NCI-H1694 treated with DMSO at 0.1 percent for 48 hours (cell line): ENCODE data around the gene DLGAP4.

Source experiments
- DNase-seq: peaks from one replicate; lab custom pipeline; 2025; lab: John Stamatoyannopoulos, UW

The DLGAP4 gene

DNA sequence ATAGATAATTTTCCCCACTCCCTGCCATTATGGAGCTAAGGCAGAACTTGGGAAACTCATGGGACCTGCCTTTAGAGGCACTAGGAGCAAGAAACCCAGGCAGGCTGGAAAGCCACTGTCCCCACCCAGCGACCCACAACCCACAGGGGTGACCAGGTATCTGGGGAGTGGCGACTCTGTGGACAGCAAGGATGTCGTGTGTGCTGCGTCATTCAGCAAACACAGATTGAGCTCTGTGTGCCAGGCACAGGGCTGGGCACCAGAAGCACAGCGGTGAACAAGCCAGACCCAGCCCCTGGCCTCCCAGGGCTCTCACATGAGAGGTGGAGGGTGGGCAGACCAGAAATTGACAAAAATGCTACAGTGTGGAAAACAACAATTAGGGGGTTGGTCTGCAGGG lies 27.7 kb downstream of the DLGAP4 start:
- DNase-seq, result no peak

DNA sequence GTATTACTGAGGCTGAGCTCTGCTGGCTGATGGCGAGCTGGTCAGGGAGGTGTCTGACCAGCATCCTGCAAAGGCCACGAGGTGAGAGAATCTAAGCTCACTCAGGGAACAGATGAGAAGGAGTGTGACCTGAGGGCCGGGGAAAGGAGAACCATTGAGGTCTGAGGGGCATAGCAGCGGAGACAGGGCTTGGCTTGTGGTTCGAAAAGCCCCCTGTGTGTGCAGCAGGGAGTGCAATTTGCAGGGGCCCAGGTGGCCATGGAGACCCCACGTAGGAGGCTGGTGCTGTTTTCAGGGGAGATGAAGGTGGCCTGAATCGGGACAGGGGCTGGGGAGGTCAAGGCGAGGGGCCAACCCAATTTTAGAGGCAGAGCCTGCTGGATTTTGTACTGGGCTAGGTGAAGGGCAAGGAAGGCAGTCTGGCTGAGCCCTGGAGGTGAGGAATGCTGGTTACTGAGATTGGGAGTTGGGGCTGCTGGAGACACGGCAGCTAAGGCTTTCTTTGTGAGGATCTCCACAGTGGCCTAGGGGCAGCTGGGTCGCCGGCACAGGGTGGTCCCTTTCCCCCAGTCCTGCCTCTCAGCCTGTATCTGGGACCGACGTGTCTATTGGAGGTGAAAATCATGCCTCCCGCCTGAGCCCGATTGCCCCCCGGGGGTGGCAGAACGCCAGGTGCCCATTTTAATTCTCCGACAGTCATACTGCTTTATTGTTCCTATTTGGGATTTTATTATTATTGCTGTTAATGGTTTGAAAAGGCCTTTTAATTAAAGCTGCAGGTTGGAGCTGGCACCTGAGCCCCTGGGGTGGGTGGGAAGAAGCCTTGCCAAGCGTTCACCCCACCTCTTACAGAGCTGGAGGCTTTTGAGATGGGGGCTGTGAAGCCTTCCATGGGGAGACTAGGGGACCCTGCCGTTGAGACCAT lies 28.4 kb downstream of the DLGAP4 start:
- no peak for DNase-seq

DNA sequence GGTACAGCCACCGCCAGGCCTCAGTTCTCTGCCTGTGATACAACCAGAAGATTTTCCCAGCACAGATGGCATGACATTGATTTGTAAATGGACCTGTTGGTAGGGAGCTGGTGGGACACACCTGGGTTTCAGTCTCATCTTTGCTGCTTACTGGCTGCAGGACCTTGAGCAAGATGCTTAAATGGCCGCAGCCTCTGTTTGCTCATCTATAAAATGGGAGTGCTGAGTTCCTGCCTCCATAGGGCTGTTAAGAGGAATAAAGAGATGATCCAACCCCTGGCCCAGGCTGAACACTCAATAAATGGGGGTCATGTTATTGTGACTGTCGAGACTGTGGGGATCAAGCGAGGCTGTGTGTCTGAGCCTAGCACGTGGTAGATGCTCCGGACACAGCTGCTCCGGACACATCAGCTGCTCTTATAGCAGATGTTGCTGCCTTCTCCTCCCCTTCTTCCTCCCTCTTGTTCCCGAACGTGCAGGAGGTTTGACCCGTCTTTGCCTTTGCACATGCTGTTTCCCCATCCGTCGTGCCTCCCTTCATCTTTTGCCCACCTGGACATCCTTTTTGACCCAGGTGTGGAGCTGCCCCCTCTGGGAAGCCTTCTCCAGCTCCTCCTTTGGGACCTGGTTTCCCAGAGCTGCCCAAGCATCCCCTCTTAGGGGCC lies 29.2 kb downstream of the DLGAP4 start:
- DNase-seq, result no peak

GRCh38 chr20:36336204-36336603 lies 30.1 kb downstream of the DLGAP4 start:
- DNase-seq, result no peak

- DNase-seq, result no peak
Observed at GRCh38 chr20:36336954-36337704, 31.0 kb downstream of the DLGAP4 start.

DNA sequence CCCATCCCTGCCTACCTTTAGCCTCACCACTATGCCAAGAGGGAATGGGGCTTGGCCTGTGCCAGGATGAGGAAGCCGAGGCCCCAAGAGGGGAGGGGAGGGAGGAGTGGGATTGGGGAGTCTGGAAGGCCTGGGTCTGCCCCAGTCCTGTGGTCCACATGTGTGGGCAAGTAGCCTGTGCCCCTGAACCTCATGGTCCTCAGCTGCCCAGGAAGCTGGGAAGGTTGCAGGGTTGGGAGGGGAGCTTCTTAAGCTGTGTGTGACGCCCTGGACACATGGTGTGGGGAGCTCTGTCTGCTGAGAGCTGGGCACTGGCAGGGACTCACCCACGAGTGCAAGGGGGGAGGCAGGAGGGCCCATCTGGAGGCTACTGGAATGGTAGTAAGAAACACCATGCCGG lies 31.7 kb downstream of the DLGAP4 start:
- DNase-seq, result no peak

GRCh38 chr20:36339646-36340592 lies 33.8 kb downstream of the DLGAP4 start:
- no peak for DNase-seq

DNA sequence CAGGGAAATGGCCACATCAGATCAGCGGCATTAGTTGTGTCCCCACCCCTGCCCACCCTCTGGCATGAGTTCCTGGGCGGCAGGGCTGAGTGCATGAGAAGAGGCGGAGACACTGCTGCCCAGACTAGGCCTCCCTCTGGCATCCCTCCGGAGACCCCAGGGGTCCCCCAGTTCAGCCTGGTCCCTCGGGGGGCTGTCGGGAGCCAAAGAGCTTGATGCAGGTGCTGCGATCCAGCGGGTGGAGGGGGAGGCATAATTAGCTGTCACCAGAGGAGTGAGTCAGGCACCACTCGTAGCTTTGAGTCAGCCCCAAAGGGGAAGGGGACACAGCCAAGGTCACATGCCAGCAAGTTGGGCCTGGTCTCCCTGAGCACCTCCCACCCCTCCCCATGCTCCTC lies 34.5 kb downstream of the DLGAP4 start:
- no peak for DNase-seq

- DNase-seq, result no peak
Observed at GRCh38 chr20:36341331-36342020, 35.3 kb downstream of the DLGAP4 start.

DNA sequence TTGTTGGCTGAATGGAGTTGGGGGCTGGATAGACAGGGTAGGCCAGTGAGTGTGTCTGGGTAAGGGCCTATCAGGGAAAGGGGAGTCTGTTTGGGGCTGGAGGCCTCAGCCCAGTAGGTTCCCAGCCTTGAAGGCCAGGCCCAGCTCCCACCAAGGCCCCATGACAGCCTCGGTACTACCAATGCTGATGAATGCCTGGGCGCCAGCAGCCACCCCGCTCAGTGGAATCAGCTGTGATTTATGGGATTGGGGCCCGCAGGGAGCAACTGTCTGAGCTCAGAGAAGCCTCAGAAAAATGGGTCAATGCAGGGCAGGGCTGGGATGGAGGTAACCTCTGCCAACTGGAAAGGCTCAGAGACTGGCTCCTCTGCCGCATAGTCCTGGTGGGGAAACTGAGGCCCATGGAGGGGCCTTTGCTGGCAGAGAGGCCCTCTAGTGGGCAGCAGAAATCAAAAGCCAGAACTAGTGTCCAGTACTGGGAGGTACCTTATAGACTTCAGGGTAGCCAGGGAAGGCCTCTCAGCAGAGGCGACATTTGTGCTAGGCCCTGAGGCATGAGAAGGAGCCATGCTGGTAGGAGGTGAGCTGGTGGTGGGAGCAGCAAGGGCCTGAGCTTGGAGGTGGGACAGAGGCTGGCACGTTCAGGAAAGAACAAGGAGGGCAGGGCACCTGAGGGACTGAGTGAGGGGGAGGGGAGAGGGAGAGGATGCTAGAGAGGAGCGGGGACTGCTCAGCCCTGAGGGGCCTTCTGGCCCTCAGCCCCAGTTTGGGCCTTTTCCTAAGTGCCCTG lies 36.4 kb downstream of the DLGAP4 start:
- DNase-seq, result no peak

DNA sequence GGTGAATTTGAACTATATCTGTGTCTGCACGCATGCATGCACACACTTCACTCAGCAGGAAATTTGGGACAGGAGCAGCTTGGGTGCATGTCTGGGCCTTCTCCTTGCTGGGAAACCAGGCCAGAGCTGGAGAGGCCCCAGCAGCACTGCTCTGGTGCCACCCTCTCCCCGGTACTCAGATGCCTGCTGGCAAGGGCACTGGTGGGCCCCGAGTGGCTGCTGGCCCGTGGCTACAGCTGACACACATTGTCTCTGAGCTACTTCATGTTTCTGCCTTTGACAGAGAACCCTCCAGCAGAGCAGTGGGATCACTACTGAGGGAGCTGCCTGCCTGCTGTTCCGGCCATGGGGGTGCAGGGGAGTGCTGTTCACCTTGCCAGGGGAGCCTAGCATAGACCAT lies 37.5 kb downstream of the DLGAP4 start:
- no peak for DNase-seq

- no peak for DNase-seq
Observed at GRCh38 chr20:36344517-36345132, 38.5 kb downstream of the DLGAP4 start.

GRCh38 chr20:36346256-36346655 lies 40.1 kb downstream of the DLGAP4 start:
- no peak for DNase-seq

DNA sequence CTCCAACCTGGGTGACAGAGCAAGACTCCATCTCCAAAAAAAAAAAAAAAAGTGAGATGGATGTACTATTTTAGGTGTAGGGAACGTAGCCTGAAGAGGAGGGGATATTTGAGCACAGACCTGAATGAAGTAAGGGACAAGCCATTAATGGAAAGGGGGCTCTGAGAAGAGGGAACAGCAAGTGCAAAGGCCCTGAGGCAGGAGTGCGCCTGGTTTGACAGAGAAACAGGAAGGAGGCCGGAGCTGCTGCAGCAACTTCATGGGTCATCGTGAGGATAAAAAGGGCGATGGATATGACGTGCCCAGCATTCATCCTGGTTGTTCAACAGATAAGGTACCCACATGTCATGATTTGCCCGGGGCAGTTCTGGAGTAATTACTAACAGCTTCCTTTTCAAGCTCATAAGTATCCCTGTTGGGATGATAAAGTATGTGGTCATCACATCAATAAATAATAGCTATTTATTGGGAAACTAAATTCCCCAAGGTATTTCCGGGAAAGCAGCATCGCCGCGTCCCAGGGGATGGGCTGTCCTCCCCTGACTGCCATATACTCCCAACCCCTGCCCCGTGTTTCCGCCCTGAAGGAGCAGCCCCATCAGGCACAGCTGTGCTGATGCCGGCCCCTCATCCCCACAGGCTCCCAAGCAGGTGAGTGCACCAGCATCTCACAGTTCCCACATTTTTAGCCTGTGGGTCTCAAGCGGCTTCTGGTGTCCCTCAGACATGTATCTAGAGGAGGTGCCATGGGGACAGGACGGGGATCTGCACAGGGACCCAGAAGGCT lies 43.4 kb downstream of the DLGAP4 start:
- DNase-seq, result no peak

- no peak for DNase-seq
Observed at GRCh38 chr20:36350439-36350838, 44.3 kb downstream of the DLGAP4 start.

GRCh38 chr20:36351937-36352336 lies 45.8 kb downstream of the DLGAP4 start:
- no peak for DNase-seq

DNA sequence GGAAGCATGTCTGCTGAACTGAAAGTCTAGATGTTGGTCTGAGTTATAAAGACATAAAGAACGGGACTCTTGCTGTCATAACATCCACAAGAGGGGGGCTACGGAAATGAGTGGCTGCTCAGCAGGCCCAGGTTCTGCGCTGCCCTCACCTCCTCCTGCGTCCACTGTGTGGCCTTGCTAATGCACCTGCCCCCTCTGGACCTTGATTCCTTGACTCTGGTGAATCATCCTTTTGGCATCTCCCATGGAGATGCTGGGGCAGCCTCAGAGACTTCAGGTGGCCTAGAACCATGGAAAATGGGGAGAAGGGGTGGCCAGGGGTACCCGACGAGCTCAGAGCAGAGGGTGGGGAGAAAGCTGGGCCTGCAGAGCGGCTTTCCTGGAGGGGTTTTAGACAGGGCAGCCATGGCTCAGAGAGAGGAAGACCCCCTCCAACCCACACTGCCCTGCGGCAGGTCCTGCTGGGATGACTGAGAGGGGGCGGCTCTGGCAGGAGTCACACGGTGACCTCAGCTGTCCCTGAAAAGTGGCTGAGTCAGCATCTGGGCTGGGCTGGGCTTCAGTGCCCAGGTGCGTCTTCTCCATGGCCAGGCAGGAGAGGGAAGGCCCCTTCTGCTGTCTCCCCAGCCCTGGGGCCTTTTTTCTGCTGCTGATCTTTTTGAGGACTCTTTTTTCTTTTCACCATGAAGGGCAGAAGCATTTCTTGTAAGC lies 46.9 kb downstream of the DLGAP4 start:
- DNase-seq, result no peak

GRCh38 chr20:36353740-36354139 lies 47.6 kb downstream of the DLGAP4 start:
- DNase-seq, result no peak
